CD4-positive, alpha-beta T cell treated with Interleukin-12 subunit alpha and Interleukin-12 subunit beta, for 1 hour (primary cell): ENCODE results near the gene CEP164.
"Not testable (repeated sequence)": the region's sequence is repeated elsewhere in the genome, so short reads cannot be mapped to it uniquely, and the experiment has no call there.

Experiments
- DNase-seq: peaks from one replicate; pipeline ENCODE4 v3.0.0-alpha.2; 2020

CEP164 gene

DNA sequence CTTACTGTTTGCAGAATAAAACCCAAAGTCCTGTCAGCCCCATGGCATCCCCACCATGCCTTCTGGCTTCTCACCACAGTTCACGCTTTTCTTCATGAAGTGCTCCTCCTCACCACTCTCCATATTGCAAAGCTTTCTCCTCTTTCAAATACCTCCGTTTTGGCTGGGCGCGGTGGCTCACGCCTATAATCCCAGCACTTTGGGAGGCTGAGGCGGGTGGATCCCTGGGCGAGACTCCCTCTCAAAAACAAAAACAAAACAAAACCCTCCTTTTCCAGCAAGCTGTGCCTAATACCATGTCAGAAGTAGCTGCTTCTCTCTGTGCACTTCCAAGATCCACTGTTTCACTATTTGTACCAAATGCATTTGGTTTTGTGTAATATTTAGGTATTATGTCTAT, 18.3 kb upstream of the CEP164 start:
- no peak for DNase-seq

DNA sequence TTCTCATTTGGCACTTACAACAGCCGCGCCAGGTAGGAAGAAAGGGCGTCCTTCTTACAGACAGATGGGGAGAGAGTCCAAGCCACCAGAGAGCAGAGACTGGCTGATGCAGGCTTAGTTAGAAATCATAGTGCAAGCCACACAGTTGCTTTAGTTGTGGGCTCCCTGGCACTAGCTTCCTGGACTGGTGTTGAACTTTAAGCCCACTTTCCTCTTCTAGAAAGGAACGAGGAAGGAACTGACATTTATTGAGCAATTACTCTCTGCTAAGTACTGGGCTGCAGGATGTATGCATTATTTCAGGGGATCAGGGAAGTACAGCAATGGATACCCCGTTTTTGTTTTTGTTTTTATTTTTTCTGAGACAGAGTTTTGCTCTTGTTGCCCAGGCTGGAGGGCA, 14.6 kb upstream of the CEP164 start:
- no peak for DNase-seq

DNA sequence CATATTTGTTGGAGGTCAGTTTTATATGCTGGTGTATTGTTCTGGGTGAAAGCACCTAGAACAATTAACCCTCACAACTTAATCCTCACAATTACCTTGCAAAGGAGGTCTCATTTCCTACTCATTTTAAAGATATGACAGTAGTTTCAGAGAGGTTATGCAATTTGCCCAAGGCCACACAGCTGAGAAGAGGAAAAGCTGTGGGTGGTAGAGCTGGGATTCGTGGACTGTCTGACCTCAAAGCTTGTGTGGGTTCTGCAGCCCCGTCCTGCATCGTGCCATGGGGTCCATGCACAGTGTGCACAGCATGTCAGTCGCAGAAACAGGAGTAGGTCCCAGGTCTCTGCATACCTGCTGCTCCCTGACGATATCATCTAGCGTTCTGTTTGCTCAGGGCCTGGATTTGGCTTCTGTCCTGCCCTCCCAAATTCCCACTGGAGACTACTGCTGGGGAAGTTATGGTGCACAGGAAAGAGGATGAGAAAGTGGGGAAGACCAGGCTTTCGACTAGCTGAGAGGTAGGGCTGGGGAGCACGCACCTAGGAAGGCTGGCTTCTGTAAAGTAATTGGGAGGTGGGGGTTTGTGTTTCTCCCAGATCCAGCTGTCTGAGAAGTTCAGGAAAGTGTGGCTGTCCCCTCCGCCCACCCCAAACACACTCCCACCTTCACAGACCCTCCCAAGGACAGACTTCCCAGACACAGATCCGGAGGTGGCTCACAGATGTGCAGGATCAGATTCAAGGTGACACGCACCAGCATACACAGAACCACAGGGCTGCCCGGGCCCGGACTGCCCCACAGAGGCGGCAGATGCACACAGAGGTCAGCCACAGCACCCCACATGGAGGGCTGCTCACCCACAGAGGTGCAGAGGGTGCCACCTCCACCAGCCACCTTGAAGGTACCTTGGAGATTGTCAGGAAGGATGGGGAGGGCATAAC, 13.6 kb upstream of the CEP164 start:
- DNase-seq: no peak

DNA sequence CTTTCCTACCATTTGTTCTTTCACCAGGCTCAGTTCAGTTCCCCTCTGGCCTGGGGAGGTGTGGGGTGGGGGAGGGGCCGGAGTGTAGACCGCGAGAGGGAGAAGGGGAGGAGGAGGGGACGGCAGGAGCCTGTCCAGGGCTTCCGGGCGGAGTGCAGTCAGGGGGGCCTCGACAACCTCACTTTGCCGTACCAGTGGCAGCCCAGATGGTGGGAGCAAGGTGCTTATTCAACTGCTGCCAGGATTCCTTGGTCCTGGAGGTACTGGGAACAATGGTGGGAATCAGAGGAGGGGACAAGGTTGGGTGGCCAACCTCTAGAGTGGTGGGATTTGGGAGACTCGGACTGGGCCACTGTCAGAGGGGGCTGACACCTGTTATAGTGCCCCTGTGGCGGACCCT, 12.8 kb upstream of the CEP164 start:
- DNase-seq: no peak

DNA sequence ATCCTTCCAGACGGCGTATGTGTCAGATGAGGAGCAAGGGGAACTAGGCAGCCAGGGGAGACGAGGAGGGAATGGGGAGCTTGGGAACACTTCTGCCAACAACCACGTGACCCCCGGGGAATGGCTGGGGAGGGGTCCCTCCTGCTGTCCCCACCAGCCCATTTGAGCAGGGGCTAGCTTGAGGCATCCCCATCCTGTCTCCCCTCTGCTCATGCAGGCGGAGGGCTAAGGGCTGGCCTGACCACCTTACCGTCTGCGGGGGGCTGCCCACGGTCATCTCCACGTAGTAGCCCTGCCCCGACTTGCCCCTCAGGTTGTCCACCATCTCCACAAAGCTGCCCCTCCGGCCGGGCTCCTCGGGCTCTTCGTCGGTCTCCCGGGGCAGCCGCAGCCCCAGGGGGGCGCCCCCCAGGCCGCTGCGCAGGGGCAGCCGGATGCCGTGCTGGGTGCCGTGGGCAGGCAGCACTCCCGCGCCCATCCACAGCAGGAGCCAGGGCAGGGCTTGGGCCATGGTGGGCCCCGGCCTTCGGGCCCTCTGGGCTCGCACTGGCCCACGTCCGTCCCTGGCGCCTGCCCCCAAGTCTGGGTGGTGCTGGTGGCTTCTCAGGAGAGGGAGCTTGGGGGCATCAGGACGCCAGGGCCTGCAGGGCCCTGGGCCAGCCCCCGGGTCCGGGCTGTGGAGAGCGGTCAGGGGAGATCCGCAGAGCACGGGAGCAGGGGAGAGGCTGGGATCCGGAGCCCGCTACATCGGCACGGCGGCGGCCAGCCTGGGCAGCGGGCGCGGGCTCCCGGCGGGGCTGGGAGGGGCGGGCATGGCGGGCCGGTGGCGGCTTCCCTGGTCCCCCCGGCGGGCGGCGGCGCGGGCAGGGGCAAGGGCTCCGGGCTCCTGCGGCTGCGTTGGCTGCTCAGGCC, 12.1 kb upstream of the CEP164 start:
- peak; percentile 7 for DNase-seq

DNA sequence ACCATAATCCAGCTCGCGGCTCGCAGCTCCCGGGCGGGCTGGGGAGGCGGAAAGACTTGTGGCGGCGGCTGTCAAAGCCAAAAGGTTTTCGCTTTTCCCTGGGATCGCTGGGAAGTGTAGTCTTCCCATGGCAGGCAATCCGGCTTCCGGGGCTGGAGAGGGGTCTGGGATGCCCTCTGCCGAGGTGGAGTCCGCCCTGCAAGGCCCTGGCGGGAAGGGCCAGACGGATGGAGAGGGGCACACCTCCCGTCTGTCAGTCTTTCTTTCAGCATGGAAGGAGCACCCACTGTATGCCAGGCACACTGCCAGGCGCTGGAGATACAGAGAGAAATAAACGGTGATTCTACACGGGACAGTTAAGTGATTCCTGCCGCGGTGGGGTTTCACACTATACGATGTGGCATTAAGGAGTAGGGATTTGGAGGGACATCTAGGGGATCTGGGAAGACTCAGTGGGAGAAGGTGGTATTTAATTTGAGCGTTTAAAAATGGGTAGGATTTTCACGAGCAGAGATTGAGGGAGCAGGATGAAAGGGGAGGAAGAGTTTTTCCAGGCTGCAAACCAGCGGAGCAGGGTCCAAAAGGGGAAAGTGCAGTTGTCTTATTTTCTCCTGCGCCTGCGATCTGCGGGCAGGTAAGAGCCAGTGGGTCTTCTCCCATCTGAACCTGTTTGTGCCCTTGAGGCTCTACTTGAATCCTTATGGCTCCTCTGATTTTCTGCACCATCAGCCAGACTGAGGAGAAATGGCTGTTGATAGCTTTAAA, 11.3 kb upstream of the CEP164 start, which contains the start of gene BACE1:
BACE1 (minus strand) TSS at position 60 of the 765 bp plus-strand sequence. CDS start 461 bp downstream, outside the sequence.
- DNase-seq: peak; percentile 23

DNA sequence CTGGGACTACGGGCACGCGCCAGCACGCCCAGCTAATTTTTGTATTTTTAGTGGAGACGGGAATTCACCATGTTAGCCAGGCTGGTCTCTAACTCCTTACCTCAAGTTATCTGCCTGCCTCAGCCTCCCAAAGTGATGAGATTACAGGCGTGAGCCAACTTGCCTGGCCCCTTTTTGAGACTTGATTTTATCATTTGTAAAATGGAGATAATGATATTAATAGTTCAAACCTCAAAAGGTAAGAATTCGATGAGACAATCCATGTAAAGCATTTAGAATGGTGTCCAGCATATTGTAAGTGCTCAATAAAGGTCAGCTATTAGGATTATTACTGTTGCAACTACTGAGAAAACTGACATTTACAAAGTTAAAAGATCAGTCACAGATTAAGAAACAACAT, 8.9 kb upstream of the CEP164 start:
- DNase-seq: no peak

DNA sequence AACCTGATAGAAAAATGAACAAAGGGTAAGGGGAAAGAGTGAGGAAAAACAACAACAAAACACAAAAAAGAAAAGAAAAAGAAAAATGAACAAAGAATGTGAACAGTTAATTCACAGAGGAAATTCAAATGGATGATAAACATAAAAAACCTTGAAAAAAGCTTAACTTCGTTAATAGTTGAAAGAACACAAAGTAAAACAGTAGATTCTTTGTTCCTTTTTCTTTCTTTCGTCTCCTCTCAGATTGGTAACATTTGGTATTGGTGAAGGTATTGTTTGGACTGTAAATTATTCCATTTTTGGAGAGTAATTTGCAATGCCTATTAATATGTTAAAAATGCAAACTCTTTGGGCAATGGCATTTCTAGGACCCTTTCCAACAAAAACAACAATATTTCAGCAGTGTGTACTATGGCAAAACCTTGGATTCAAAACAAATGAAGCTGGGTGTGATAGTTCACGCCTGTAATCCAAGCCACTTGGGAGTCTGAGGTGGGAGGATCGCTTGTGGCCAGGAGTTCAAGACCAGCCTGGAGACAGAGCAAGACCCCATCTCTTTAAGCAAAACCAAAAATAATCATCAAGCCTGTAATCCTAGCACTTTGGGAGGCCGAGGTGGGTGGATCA, 8.3 kb upstream of the CEP164 start:
- DNase-seq: no peak

DNA sequence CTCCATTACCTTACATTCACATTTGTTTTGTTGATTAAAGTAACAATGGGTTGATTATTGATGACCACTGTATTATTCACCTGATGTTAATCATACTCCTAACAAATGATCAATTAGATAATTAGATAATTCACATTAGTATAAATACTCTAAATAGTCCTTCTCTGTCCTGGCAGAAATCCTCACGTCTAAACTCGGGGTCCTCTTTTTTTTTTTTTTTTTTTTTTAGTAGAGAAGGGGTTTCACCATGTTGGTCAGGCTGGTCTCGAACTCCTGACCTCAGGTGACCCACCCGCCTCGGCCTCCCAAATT, 443 bp upstream of the CEP164 start:
- not testable (repeated sequence) for DNase-seq

DNA sequence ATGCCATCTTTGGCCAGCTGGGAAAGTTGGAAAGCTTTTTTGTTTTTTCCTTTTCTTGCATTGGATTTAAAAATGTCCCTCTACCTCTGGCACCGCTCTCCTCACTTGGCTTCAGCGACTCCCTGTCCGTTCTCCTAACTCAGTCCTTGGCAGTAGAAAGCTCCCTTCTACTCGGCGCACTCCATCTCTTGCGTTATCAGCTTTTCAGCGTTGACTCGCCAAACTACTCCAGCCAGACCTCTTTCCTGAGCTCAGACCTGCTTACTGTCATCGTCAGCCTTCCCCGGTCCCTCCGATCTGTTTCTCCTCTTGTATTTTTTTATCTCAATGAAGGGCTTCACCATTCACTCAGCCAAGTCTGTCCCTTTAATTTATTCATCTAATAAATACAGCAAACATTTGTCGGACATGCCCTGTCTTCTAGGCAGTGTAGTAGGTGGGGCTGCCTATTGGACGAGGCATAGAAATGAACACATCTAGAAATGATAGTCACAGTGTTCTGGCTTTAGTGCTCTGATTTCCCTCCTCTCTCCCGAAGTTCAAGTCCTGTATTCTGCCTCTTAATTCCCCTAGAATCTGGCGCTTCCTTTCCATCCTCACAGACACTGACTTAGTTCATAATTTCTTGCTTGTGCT, 839 bp downstream of the CEP164 start:
- peak; percentile 22 for DNase-seq

DNA sequence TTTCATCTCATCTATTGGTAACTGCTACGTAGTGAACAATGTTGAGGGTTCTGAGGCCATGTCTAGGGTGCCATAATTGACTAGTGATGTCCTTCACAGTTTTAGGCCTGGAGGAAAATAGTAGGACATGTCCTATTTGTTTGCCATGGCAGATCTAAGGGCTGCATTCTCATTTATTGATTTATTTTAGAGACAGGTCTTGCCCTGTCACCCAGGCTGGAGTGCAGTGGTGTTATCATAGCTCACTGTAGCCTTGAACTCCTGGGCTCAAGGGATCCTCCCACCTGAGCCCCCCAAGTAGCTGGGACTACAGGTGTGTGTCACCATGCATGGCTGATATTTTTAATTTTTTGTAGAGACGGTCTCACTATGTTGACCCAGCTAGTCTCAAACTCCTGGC, 5.2 kb downstream of the CEP164 start:
- DNase-seq: no peak

DNA sequence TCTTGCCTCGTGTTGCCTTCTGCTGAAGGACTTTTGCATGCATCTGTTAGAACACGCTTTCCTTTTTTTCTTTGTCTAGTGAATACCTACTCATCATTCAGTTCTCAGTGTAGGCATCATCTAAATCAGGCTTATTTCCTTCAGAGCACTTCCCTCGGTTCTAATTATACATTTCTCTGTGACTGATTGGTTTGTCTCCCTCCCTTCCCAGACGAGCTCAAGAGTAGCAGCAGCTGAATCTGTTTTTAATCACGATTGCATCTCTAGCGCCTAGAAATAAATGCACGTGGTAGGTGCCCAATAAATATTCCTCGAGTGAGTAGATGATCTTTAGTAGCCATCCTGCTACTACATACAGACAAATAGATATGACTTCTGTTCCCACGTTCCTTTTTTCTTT, 6.3 kb downstream of the CEP164 start:
- DNase-seq: no peak

DNA sequence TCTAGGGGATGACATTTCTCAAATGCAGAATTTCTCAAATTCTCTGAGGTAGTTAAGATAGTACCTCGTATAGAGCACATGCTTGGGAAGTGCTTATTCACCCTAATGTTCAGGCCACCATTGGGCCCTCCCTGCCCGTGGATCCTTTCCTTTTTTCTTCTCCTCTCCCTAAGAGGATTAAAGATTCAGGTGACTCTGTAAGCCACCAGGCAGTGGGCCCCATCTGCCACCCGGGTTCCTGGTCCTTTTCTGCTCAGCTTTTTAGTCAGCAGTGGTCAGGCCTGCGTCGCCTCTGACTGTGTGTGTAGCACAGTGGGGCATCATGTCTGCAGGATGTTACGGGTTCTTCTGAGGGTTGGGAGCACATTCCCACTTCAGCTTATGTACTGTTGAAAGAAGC, 7.2 kb downstream of the CEP164 start:
- no peak for DNase-seq

DNA sequence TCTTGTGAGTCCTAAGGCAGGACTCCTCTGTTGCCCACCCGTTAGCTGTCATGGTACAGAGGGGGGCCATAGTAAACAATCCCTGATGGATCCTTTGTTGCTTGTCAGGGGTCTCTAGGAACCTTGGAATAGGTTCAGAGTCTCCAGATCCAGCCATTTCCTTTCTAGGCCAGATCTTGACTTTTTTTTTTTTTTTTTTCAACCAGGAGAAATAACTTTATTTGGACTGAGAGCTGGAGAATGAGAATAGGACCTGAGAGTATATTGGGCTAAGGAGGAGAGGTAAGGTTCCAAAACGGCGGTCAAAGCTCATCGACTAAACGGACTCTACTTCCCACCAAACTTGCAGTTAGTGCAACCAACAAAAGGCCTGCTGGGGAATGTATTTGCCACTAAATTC, 7.7 kb downstream of the CEP164 start:
- DNase-seq: no peak

DNA sequence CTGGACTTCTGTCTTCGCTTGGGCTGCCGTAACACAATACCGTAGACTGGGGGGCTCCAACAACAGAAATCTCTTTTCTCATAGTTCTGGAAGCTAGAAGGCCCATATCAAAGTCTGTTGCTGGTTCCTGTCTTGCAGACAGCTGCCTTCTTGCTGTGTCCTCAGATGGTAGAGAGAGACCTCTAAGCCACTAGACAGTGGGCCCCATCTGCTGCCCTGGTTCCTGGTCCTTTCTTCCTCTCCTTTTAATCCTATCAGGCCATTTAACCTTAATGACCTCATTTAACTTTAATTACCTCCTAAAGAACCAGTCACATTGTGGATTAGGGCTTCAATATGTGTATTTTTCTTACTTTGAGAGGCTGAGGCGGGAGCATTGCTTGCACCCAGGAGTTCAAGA, 9.4 kb downstream of the CEP164 start:
- DNase-seq: no peak

DNA sequence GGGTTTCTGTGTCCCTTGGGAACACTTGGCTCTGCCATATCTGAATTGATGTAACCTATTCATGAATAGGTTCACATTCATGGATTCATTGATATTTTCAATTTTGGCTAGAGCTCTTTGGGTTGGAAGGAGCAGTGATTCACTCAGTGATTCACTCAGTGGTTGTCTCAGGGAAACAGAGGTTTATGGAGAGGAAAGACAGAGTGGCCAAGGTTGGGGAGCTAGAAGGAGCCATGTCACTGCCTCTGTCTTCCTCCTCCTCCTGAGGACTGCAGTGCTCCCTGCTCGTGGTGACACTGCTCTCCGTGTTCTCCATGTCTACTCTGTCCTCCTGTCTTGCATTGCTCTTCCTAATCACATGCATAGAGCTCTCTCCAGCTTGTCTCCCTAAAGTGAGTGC, 17.4 kb downstream of the CEP164 start:
- no peak for DNase-seq

DNA sequence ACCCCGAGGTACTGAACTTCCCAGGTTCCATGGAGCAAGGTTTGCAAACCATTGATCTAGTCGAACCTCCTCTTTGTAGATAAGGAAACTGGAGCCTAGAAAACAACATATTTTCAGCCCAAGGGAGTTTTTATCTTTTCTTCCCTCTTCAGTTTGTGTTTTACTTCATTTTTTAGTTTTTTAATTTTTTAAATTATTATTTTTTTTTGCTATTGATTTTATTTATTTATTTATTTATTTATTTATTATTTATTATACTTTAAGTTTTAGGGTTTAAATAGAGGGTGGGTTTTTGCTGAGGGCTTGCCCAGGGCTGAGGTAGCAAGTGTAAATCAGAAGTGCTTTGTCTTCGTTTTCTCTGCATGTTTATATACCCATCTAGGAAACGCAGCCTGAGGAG, 26.9 kb downstream of the CEP164 start:
- DNase-seq: no peak

DNA sequence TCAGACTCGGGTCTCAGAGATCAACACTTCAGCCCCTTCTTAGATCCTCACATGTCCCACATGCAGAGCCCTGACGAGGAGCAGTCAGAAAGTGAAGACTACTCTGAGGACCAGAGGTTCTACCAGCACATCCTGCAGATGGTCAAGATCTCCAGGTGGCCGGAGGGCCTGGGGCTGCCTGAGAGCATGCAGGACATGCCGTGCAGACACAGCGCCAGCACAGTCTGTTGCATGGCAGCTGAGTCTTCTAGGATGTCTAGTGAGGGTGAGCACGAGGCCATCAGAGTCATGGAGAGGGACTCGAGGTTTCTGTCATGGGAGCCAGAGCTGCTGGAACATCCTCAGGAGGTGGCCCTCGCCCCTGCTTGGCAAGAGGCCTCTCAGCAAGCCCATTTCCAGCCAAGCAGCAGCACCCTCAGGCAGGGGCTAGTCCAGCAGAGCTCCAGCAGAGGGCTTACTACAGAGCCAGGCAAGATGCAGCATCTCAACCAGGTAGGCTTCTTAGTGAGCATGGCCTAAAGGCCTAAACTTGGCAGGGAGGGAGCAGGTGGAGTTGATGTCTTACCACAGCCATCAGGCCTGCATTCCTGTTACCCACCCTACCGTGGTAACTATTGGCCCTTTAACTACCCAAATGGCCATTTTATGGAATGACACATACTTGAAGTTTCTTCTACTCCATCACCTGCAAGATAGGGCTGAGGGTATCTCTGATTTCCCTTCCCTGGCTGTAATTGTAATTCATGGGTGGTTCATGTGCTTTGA, 28.7 kb downstream of the CEP164 start:
- DNase-seq: no peak

DNA sequence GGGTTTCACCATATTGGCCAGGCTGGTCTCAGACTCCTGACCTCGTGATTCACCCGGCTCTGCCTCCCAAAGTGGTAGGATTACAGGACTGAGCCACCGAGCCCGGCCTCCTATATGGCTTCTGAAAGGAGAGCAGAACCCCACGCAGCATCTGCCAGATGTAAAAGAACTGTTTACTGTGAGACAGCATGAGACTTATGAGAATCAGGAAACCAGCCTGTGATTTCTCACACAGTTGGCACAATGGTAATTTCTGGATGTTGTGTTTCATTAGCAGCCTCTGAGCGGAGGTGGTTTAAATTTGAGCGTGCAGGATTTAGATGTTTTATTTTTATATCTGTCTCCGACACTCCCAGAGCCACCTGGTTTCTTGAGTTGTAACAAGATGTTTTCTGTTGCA, 33.8 kb downstream of the CEP164 start:
- DNase-seq: no peak

DNA sequence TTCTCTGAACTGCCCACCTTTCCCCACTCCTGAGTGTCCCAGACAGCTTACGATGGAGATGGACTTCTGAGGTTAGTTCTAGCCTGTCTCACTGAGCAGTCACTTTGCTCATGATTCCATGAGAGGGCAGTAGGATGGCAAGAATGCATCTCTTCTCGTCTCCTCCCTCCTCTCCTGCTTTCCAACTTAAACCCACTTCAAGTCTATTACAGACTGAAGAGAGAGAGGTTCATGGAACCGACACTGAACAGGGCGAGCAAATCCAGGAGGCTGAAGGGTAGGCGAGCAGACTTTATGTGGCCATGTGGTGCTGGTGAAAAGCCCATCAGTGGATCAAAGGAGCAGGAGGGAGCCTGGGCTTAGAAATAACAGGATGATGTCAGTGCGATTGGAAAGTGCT, 38.6 kb downstream of the CEP164 start:
- no peak for DNase-seq

DNA sequence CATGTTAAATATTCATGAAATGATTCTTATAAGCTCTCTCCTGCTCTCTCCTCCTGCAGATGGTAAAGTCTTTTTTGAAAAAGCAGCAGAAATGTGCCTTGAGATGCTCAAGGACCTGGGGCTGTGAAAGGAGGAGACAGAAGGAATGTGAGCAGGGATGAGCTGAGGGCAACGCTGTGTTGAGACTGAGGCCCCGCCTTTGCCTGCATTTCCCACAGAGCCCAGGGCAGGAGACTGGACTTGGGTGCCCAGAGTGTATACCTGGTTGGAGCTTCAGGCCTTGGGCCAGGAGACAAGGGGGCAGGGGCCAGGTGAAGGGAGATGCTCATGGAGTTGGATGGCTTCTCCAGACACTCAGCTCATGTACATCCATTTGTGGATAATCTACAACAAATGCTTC, 39.2 kb downstream of the CEP164 start:
- DNase-seq: no peak
